GM18507 (cell line): ENCODE measurements around the gene SPATA20.

Experiments
- DNase-seq: peaks from one replicate; pipeline ENCODE4 v3.0.0; 2011; ENCODE audit warnings: low read depth; ENCODE audit not compliant: insufficient read length; ENCODE audit errors: extremely low spot score
- FAIRE-seq: peaks from 2 replicates; lab custom pipeline; 2011; peaks lifted over from hg19 to GRCh38; lab: Jason Lieb, UNC

The SPATA20 gene

DNA sequence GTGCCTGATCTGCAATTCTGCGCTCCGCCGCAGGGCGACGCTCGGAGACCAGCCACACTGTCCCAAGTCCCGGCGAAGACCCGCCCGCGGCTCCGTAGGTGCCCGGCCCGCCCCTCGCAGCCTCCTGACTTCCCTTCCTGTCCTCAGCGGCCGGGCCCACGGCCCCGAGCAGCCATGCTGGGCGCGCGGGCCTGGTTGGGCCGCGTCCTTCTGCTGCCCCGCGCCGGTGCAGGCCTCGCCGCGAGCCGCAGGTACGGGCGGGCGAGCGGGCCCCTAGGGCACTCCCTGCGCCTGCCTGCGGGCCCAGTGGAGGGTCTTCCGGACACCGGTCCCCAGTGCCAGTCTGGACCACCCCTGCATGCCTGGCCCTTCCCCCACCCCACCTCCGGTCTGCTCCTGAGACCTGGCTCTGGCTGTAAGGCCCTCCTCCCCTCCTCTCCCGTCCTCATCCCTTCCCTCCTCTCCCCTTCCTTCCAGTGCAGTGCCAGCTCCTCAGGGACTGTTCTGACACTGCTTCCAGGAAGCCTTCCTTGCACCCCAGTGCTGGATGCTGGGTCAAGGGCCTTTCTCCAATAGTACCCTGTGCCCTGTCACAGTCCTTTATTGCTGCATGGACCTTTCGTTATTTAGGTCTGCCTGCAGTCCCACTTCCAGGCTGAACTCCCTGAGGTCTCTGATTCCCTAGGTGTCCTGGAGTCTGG is at the start of gene SPATA20:
TSS of gene SPATA20 (plus strand) at position 140 of the 701 bp plus-strand sequence. CDS start at position 175, 35 bp downstream.
- FAIRE-seq = peak; percentile 91
- peak; percentile 74 for DNase-seq

DNA sequence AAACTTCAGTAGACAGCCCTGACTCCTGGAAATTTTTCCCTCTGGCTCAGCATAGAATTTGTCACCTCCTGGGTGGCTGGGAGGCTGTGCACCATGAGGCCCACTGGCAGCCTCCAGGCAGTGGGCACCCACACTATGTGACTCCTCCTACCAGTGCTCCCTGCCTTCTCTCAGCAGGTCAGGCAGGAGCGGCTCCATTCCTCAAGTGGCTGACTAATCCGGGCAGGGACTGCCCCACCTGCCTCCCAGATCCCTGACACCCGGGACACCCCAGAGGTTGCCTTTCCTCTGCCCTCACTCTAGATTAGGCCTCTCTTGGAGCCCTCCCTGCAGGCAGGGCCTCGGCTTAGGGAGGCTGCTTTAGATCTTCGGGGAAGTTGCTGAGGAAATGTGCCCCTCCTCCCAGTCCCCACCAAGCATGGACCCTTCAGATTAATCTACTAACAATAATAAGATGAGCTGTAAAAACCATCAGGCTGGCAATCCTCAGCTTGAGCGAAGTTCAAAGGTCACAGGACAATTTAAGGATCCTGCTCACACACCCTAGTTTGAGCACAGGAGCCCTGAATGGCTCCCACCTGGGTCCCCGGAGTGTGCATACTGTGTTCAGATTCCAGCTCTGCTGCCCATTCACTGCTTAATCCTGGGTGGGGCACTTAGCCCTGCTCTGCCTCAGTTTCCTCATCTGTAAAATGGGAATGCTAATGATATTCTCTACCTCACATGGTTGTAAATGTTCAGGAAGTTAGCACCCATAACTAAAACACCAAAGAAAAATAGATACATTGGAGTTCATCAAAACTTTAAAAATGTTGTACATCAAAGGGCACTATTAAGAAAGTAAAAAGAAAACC is 48.7 kb upstream of the SPATA20 start:
- no peak for DNase-seq
- no peak for FAIRE-seq

GRCh38 chr17:50499270-50499669 is 47.7 kb upstream of the SPATA20 start:
- FAIRE-seq = no peak
- no peak for DNase-seq

- DNase-seq = no peak
- no peak for FAIRE-seq
Measured at GRCh38 chr17:50499721-50500120, 47.3 kb upstream of the SPATA20 start.

DNA sequence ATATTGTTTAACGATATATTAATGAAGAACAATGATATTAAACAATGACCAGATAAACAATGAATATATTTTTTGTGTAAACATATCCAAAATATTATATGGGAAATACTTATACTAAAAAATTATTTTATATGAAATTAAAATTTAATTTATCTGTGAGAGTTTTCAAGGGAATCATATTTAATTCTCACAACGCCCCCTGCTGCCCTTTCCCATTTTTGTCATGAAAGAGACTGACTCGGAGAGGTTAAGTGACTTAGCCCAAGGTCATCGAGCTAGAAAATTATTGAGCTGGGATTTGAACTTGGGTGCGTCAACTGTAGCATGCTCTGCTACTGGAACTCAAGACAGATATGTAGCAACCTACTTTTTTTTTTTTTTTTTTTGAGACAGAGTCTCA is 45.9 kb upstream of the SPATA20 start:
- no peak for FAIRE-seq
- no peak for DNase-seq

DNA sequence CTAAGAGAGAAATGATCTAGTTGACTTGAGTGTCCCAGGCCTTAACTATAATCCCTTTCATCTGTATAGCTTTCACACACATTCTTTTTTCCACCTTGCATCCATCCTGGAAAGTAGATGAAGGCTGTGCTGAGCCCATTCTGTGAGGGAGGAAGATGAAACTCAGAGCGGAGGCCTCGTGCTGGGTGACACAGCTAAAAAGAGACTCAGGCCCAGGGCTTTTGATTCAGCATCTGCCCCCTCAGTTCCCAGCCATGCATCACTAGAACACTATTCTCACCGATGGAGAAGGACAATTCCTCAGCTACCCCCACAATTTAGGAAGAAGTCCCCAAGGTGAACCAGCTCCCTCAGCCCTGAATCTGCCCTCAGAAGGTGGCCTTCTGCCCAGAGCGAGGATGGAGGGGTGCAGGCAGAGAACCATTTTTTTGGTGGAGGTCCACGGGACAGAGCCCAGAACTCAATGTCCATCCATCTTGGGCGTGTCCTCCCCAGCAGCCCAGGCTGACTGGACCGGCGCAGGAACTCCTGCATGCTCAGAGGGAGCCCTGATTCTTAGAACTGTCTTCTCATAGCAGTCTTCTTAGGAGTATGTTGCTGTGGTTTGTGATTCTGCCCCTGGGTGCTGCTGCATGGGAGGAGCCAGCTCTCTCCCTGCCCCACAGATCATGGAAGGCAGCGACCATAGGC is 44.5 kb upstream of the SPATA20 start:
- FAIRE-seq (no peak), DNase-seq (no peak)

DNA sequence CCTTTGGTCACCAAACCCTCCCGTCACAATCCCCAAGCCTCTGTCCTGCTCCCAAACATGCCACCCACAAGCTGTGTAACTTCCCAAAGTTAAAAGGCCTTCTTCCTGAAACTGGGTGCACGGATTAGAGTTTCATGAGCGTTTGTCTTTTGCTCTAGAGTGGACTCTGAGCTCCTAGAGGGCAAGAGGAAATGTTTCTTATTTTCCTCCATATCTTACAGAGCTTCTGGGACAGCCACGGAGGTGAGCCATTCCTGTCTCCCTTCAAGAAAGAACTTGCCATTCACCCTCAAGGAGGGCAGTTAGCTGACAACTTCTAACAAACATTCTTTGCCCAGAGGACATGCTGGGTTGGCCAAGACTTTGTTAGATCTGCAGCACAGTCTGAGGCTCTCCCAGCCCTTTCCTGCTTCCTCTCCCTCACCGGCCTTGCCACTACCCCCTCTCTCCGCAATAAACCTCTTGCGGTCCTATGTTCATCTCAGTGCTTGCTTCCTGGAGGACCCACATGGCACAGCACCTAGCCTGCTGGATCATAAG is 41.3 kb upstream of the SPATA20 start:
- FAIRE-seq (no peak), DNase-seq (no peak)

GRCh38 chr17:50506298-50506697 is 40.7 kb upstream of the SPATA20 start:
- FAIRE-seq = no peak
- no peak for DNase-seq

- FAIRE-seq (peak; percentile 60), DNase-seq (peak; percentile 52)
Measured at GRCh38 chr17:50507871-50508572, 39.0 kb upstream of the SPATA20 start, which contains the start of gene MYCBPAP. Gene MYCBPAP, plus strand, starts transcription at chr17:50508439. Its CDS starts 236 bp downstream, at chr17:50508675.

DNA sequence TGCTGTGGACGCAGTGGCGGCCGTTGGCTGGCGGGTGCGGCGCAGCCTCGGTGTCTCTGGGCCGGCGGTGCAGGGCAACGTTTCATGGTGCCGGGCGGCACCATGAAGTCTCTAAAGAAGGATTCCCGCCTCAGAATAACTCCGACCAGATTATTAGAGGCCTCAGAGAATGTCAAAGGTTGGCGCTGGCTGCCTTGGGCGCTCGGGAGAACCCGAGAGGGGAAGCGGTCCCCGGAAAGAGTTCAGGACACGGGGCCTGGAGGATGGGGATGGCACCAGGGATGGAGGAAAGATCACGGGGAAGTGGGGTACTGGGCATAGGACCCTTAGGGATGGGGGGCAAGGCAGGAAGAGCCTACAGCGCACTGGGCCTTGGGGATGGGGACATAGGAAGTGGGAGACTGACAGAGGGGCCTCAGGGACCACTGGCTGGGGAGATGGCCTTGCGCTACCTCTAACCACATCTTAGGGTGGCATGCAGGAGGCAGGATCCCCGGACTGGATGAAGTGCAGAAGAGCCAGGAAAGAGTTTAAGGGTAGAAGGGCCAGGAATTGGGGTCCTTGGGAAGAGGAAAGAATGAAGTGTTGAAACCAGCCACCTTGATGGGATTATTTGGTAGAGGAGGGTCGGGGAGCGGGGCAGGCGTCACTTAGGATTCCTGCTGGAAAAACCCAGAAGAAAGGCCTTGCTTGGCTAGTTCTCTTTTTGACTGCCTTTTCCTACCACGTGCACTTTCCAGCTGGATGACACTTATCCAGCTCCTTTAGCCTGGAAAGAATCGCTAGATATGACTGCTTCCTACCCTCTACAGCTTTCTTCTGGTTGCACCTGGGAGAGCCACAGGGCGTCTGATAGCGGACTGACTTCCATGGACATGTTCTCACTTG is 38.2 kb upstream of the SPATA20 start:
- FAIRE-seq (no peak), DNase-seq (no peak)

GRCh38 chr17:50511058-50511457 is 35.9 kb upstream of the SPATA20 start:
- FAIRE-seq (peak; percentile 91), DNase-seq (peak; percentile 70)

- no peak for DNase-seq
- no peak for FAIRE-seq
Measured at GRCh38 chr17:50513495-50513894, 33.5 kb upstream of the SPATA20 start.

DNA sequence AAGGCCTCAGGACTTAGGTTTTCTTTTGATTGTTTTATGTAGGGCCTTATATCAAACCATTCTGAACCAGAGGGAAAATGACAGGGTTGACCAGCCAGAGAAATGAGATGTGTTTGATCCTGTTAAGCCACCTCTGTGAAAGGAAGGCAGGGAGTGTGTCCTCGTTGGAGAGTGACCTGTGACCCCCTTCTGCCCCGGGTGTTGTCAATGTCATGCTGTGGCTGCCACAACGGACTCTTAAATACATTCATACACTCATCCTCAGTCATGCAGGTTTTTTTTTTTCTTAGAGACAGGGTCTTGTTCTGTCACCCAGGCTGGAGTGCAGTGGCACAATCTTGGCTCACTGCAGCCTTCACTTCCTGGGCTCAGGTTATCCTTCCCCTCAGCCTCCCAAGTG is 32.6 kb upstream of the SPATA20 start:
- FAIRE-seq (no peak), DNase-seq (no peak)

- DNase-seq (no peak), FAIRE-seq (no peak)
Measured at GRCh38 chr17:50514936-50515702, 31.9 kb upstream of the SPATA20 start.

DNA sequence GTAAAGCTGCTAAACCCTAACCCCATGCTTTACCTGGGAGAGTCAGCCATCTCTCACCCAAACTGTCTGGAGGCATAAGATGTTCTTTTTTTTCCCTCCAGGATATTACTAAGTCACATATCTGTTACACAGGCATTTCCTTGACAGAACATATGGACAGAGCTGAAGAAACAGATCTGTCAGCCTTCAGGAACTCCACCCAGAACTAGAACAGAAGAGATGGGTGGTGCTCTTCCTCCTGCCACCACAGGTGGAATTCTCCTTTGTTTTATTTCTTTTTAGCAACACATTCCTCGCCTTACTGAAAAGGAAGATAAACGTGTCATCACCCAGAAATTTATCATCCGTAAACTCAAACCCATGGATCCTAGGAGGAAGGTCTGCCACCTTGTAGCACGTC is 30.0 kb upstream of the SPATA20 start:
- DNase-seq (no peak), FAIRE-seq (no peak)

- no peak for FAIRE-seq
- no peak for DNase-seq
Measured at GRCh38 chr17:50517504-50518383, 29.2 kb upstream of the SPATA20 start.
